Mesodermal cell (in vitro differentiated cells): Measurements from ENCODE around the gene POLR2C.
"Not testable (repeated sequence)": the region's sequence is repeated elsewhere in the genome, so short reads cannot be mapped to it uniquely, and the experiment has no call there.

Experiments
- H3K27ac ChIP-seq: 2 replicates; pipeline ENCODE4 v1.7.0; 2013; ENCODE audit warnings: mild to moderate bottlenecking, low read depth, low read length, moderate library complexity; ENCODE audit not compliant: severe bottlenecking
- H3K36me3 ChIP-seq: 2 replicates; pipeline ENCODE4 v1.7.1; 2013; ENCODE audit warnings: mild to moderate bottlenecking, low read length, moderate library complexity; ENCODE audit not compliant: control insufficient read depth, insufficient read depth
- H3K4me1 ChIP-seq: one replicate; pipeline ENCODE4 v1.7.1; 2013; ENCODE audit warnings: mild to moderate bottlenecking, low read length; ENCODE audit not compliant: insufficient read depth, control insufficient read depth, poor library complexity, severe bottlenecking
- H3K4me3 ChIP-seq: 2 replicates; pipeline ENCODE4 v1.7.0; 2013; ENCODE audit warnings: low read length, control low read depth, mild to moderate bottlenecking; ENCODE audit not compliant: insufficient read depth, poor library complexity, severe bottlenecking; ENCODE audit errors: extremely low read depth
- H3K9me3 ChIP-seq: 2 replicates; pipeline ENCODE4 v1.7.1; 2013; ENCODE audit warnings: mild to moderate bottlenecking, low read length, moderate library complexity; ENCODE audit not compliant: control insufficient read depth
- WGBS, 2 experiments: methylation state at CpG; one replicate each; pipeline ENCODE4 v1.1.5; 2013; ENCODE audit warnings: missing lambda C conversion rate in 2 of 2; ENCODE audit not compliant: insufficient coverage in 2 of 2; 5-methylcytosine and 5-hydroxymethylcytosine counted together

The POLR2C gene

DNA sequence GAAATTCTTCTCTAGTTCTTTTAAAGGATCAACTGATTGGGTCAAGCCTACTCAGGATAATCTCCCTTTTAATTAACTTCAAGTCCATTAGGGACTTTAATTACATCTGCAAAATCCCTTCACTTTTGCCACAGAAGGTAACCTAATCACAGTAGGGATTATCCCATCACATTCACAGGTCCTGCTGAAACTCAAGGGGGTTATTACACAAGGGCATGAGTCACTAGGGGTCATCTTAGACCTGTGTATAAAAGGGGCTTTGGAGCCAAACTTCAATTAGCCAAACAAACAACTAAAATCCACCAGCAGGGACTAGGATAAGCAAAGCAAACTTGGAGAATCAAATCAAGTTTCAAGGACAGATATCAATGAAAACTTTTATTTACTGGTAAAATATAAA is 34.7 kb upstream of the POLR2C start:
- no peak overlapping the region for H3K4me3 ChIP-seq
- H3K4me1 ChIP-seq = no peaks in the 10 kb centered on the region
- no peak overlapping the region for H3K27ac ChIP-seq
- peaks cover 46% of the 10 kb centered on the region for H3K36me3 ChIP-seq
- H3K9me3 ChIP-seq = no peaks in the 10 kb centered on the region

DNA sequence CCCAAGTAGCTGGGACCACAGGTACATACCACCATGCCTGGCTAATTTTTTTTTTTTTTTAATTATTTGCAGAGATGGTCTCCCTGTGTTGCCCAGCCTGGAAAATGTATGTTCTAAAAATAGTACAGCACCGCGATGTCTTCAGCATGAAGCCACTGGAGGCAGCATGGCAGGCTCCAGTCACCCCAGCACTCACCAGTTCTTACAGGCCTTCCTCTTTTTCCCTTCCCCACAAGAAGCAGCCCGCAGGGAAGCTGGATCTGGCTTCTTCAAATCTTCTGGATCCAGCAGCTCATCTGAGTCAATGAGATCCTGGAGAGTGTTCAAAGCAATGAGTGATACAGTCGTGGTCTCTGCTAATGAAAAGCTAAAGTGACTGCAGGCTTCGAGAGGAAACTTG is 31.5 kb upstream of the POLR2C start:
- no peak overlapping the region for H3K4me3 ChIP-seq
- 89 to 96% methylated on average over 2 to 3 of the region's 5 CpGs for WGBS, 2 experiments
- no peak overlapping the region for H3K27ac ChIP-seq
- H3K9me3 ChIP-seq = no peaks in the 10 kb centered on the region
- H3K4me1 ChIP-seq = no peaks in the 10 kb centered on the region
- H3K36me3 ChIP-seq = peaks cover 77% of the 10 kb centered on the region

- Histone ChIP-seq H3K36me3 (peaks cover 86% of the 10 kb centered on the region), H3K9me3 (no peaks in the 10 kb centered on the region), H3K4me3 (no peak overlapping the region), H3K4me1 (no peaks in the 10 kb centered on the region), H3K27ac (no peak overlapping the region)
- 86 to 100% methylated on average over 1 of the region's 2 CpGs for WGBS, 2 experiments
Measured at GRCh38 chr16:57432505-57432904, 30.0 kb upstream of the POLR2C start.

- Histone ChIP-seq H3K36me3 (peaks cover 90% of the 10 kb centered on the region), H3K4me3 (no peak overlapping the region), H3K27ac (no peak overlapping the region), H3K4me1 (no peaks in the 10 kb centered on the region), H3K9me3 (no peaks in the 10 kb centered on the region)
- WGBS, 2 experiments = 92 to 100% methylated on average over 2 of the region's 3 CpGs
Measured at GRCh38 chr16:57432989-57433388, 29.5 kb upstream of the POLR2C start.

- Histone ChIP-seq H3K36me3 (peaks cover 96% of the 10 kb centered on the region), H3K4me3 (no peak overlapping the region), H3K4me1 (no peaks in the 10 kb centered on the region), H3K9me3 (no peaks in the 10 kb centered on the region), H3K27ac (no peak overlapping the region)
- WGBS, 2 experiments = 100% methylated on average over 1 of the region's 2 CpGs; no CpG with 5 or more reads in 1 of the 2 experiments
Measured at GRCh38 chr16:57434003-57434402, 28.5 kb upstream of the POLR2C start.

DNA sequence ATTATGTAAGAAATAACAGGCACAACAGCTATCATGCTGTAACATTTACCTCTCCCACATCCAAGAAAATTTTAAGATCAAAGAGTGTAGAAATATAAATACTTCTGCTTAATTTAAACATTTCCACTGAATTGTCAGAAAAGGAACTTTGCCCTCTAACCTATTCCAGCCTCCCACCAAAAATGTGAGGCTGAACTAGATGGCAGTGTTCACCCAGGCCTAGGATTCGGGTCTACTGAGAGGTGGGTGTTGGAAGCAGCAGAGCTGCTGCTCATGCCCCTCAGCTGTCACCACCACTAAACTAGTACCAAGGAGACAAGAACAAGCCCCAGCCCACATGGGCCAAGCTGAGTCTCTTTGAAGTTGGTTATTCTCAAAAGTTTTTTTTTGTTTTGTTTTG is 26.6 kb upstream of the POLR2C start:
- Histone ChIP-seq H3K4me3 (no peak overlapping the region), H3K4me1 (no peaks in the 10 kb centered on the region), H3K27ac (no peak overlapping the region), H3K9me3 (peaks cover 6% of the 10 kb centered on the region), H3K36me3 (peaks cover 97% of the 10 kb centered on the region)
- WGBS, 2 experiments = no CpG with 5 or more reads among the region's 1 CpG

DNA sequence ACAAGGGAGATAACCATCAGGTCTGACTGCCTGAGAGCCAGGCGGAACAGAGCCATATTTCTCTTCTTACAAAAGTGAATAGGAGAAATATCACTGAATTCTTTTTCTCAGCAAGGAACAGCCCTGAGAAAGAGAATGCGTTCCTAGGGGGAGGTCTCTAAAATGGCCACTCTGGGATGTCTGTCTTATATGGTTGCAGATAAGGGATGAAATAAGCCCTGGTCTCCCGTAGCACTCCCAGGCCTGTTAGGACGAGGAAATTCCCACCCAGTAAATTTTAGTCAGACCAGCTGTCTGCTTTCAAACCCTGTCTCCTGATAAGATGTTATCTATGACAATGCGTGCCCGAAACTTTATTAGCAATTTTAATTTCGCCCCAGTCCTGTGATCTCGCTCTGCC is 22.5 kb upstream of the POLR2C start:
- H3K36me3 ChIP-seq = peaks cover 97% of the 10 kb centered on the region
- not testable (repeated sequence) for H3K4me3 ChIP-seq
- WGBS, 2 experiments = 96 to 98% methylated on average over 7 of the region's 8 CpGs

GRCh38 chr16:57440551-57440950 is 21.9 kb upstream of the POLR2C start:
- not testable (repeated sequence) for H3K4me1 ChIP-seq, H3K4me3 ChIP-seq, H3K27ac ChIP-seq
- WGBS, 2 experiments = 97 to 100% methylated on average over 1 to 6 of the region's 8 CpGs
- peaks cover 12% of the 10 kb centered on the region for H3K9me3 ChIP-seq
- peaks cover 94% of the 10 kb centered on the region for H3K36me3 ChIP-seq

More for the DNA sequence above, 22.5 kb upstream of the POLR2C start:
- not testable (repeated sequence) for H3K4me1 ChIP-seq, H3K27ac ChIP-seq
- peaks cover 12% of the 10 kb centered on the region for H3K9me3 ChIP-seq

DNA sequence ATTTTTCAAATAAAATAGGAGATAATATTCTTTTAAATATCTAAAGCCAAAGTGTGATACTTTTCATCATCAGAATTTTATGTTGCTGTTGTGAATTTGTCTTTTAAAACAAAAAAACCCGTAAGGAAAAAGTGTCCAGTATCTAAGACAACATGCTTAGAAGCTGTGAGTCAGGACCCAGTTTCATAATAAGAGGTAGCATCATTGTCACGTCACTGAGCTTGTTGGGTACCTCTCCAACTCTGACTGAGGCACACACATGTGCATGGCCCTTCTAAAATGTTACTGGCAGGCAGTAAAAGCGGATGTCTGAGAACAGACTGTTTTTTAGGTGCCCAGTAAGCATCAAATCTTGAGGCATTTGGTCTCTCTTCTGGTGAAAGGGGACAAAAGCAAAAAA is 17.8 kb upstream of the POLR2C start:
- no peak overlapping the region for H3K27ac ChIP-seq
- H3K4me1 ChIP-seq = no peaks in the 10 kb centered on the region
- WGBS, 2 experiments = 91 to 97% methylated on average over 2 to 3 of the region's 3 CpGs
- H3K9me3 ChIP-seq = peaks cover 12% of the 10 kb centered on the region
- no peak overlapping the region for H3K4me3 ChIP-seq
- peaks cover 57% of the 10 kb centered on the region for H3K36me3 ChIP-seq

GRCh38 chr16:57445510-57445909 is 17.0 kb upstream of the POLR2C start:
- Histone ChIP-seq H3K36me3 (peaks cover 52% of the 10 kb centered on the region), H3K9me3 (peaks cover 10% of the 10 kb centered on the region), H3K4me3 (no peak overlapping the region), H3K4me1 (no peaks in the 10 kb centered on the region), H3K27ac (no peak overlapping the region)
- no CpG with 5 or more reads among the region's 2 CpGs for WGBS, 2 experiments

GRCh38 chr16:57446531-57447185 is 15.8 kb upstream of the POLR2C start:
- peak overlapping the region; percentile 90 for H3K4me3 ChIP-seq
- no peaks in the 10 kb centered on the region for H3K4me1 ChIP-seq
- H3K36me3 ChIP-seq = peaks cover 48% of the 10 kb centered on the region
- H3K27ac ChIP-seq = peak overlapping the region; percentile 49
- 4 to 10% methylated on average over 24 of the region's 28 CpGs for WGBS, 2 experiments
- no peaks in the 10 kb centered on the region for H3K9me3 ChIP-seq
